Mesendoderm (in vitro differentiated cells): ENCODE measurements around the gene COL13A1.
A peak's percentile ranks its signal among the peaks of the same experiment; 100 is the strongest.

Experiments used
- DNase-seq: peaks from one replicate; pipeline ENCODE4 v3.0.0; 2013
- H2AK5ac ChIP-seq: 2 replicates; pipeline ENCODE4 v1.6.1; 2013; ENCODE audit warnings: low read length, inconsistent platforms
- H2BK120ac ChIP-seq: 2 replicates; pipeline ENCODE4 v1.6.1; 2013; ENCODE audit warnings: low read depth, mild to moderate bottlenecking, low read length, moderate library complexity, mixed read lengths
- H2BK15ac ChIP-seq: replicated peaks from 2 replicates; pipeline ENCODE4 v1.6.1; 2013; ENCODE audit warnings: low read depth, mild to moderate bottlenecking, moderate library complexity
- H2BK5ac ChIP-seq: 2 replicates; pipeline ENCODE4 v1.6.1; 2013; ENCODE audit warnings: low read length, inconsistent platforms
- H3K18ac ChIP-seq: 2 replicates; pipeline ENCODE4 v1.6.1; 2013; ENCODE audit warnings: mild to moderate bottlenecking, low read length, mixed read lengths
- H3K23ac ChIP-seq: one replicate; pipeline ENCODE4 v1.6.1; 2013; ENCODE audit warnings: low read length
- H3K27ac ChIP-seq: 2 replicates; pipeline ENCODE4 v1.5.1; 2013; ENCODE audit warnings: low read depth, mild to moderate bottlenecking, inconsistent platforms, low read length, moderate library complexity
- H3K27me3 ChIP-seq: 2 replicates; pipeline ENCODE4 v1.6.1; 2013; ENCODE audit warnings: low read length, control low read depth, mild to moderate bottlenecking, inconsistent platforms; ENCODE audit not compliant: insufficient read depth, poor library complexity
- H3K36me3 ChIP-seq: 2 replicates; pipeline ENCODE4 v1.6.1; 2013; ENCODE audit warnings: low read length, inconsistent platforms; ENCODE audit not compliant: control insufficient read depth, insufficient read depth
- H3K4ac ChIP-seq: one replicate; pipeline ENCODE4 v1.6.1; 2013; ENCODE audit warnings: low read depth, mild to moderate bottlenecking, low read length, moderate library complexity
- H3K4me1 ChIP-seq: 2 replicates; pipeline ENCODE4 v1.6.1; 2013; ENCODE audit warnings: low read depth, low read length, inconsistent platforms; ENCODE audit not compliant: control insufficient read depth
- H3K4me2 ChIP-seq: 2 replicates; pipeline ENCODE4 v1.6.1; 2013; ENCODE audit warnings: low read length
- H3K4me3 ChIP-seq: 2 replicates; pipeline ENCODE4 v1.5.1; 2013; ENCODE audit warnings: mild to moderate bottlenecking, low read length
- H3K56ac ChIP-seq: one replicate; pipeline ENCODE4 v1.6.1; 2013; ENCODE audit warnings: low read length
- H3K79me1 ChIP-seq: 2 replicates; pipeline ENCODE4 v1.6.1; 2013; ENCODE audit warnings: low read length, inconsistent platforms
- H3K79me2 ChIP-seq: 2 replicates; pipeline ENCODE4 v1.6.1; 2013; ENCODE audit warnings: mild to moderate bottlenecking, low read length; ENCODE audit not compliant: control insufficient read depth, insufficient read depth
- H3K9ac ChIP-seq: 2 replicates; pipeline ENCODE4 v1.6.1; 2013; ENCODE audit warnings: low read length, inconsistent platforms
- H4K5ac ChIP-seq: one replicate; pipeline ENCODE4 v1.6.1; 2013; ENCODE audit warnings: low read length
- H4K8ac ChIP-seq: one replicate; pipeline ENCODE4 v1.6.1; 2013; ENCODE audit warnings: low read depth, mild to moderate bottlenecking, control low read depth, low read length, moderate library complexity
- WGBS: extraction: QIAGEN DNeasy Blood & Tissue Kit; methylation state at CpG from one replicate; pipeline ENCODE4 v1.1.7; 2013; ENCODE audit warnings: low lambda C conversion rate, missing lambda C conversion rate; ENCODE audit not compliant: insufficient coverage; ENCODE audit errors: extremely low coverage; 5-methylcytosine and 5-hydroxymethylcytosine counted together

The COL13A1 gene

GRCh38 chr10:69825604-69826003 is 23.9 kb downstream of the COL13A1 start:
- WGBS = no CpG with 5 or more reads among the region's 6 CpGs
- H3K56ac ChIP-seq = no peak overlapping the region
- H3K23ac ChIP-seq = no peak overlapping the region
- H2BK120ac ChIP-seq = no peak overlapping the region
- DNase-seq = no peak
- H3K18ac ChIP-seq = no peak overlapping the region
- H2BK5ac ChIP-seq = no peak overlapping the region
- H3K4ac ChIP-seq = no peak overlapping the region
- no peak overlapping the region for H3K9ac ChIP-seq
- no peaks in the 10 kb centered on the region for H3K4me1 ChIP-seq
- peaks cover 10% of the 10 kb centered on the region for H3K36me3 ChIP-seq
- no peaks in the 10 kb centered on the region for H3K27me3 ChIP-seq
- H4K8ac ChIP-seq = no peak overlapping the region
- no peak overlapping the region for H3K4me3 ChIP-seq
- H2BK15ac ChIP-seq = no peak overlapping the region
- H3K79me1 ChIP-seq = peaks cover 26% of the 10 kb centered on the region
- H4K5ac ChIP-seq = no peak overlapping the region
- H3K27ac ChIP-seq = no peak overlapping the region
- H3K79me2 ChIP-seq = peaks cover 5% of the 10 kb centered on the region
- H3K4me2 ChIP-seq = no peak overlapping the region
- no peak overlapping the region for H2AK5ac ChIP-seq

DNA sequence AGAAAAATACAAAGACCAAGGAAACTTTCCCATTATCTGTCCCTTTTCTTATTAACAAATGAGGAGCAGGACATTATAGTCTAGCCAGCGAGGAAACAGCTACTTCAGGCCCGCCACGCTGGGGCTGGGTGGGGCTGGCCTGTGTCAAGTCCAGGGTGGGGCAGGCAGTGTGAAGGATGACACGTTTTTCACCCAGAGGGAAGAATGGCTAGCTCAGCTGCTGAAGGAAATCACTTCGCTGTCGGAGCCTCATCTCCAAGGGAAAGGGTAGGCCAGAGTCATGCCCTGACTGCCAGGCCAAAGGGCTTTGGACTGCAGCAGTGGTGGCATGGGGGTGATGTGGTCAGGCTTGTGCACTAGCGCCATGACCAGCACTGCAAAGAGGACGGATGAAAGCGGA is 24.4 kb downstream of the COL13A1 start:
- no peak overlapping the region for H2BK120ac ChIP-seq
- no peak overlapping the region for H3K4ac ChIP-seq
- H3K4me2 ChIP-seq = no peak overlapping the region
- H3K9ac ChIP-seq = no peak overlapping the region
- no peak overlapping the region for H2BK5ac ChIP-seq
- H3K56ac ChIP-seq = no peak overlapping the region
- H3K27me3 ChIP-seq = no peaks in the 10 kb centered on the region
- peaks cover 2% of the 10 kb centered on the region for H3K79me2 ChIP-seq
- H3K18ac ChIP-seq = no peak overlapping the region
- WGBS = no CpG with 5 or more reads among the region's 9 CpGs
- H4K8ac ChIP-seq = no peak overlapping the region
- peaks cover 10% of the 10 kb centered on the region for H3K36me3 ChIP-seq
- no peak overlapping the region for H3K4me3 ChIP-seq
- DNase-seq = no peak
- H3K79me1 ChIP-seq = peaks cover 23% of the 10 kb centered on the region
- no peak overlapping the region for H2AK5ac ChIP-seq
- no peaks in the 10 kb centered on the region for H3K4me1 ChIP-seq
- H3K27ac ChIP-seq = no peak overlapping the region
- no peak overlapping the region for H2BK15ac ChIP-seq
- no peak overlapping the region for H3K23ac ChIP-seq
- H4K5ac ChIP-seq = no peak overlapping the region

DNA sequence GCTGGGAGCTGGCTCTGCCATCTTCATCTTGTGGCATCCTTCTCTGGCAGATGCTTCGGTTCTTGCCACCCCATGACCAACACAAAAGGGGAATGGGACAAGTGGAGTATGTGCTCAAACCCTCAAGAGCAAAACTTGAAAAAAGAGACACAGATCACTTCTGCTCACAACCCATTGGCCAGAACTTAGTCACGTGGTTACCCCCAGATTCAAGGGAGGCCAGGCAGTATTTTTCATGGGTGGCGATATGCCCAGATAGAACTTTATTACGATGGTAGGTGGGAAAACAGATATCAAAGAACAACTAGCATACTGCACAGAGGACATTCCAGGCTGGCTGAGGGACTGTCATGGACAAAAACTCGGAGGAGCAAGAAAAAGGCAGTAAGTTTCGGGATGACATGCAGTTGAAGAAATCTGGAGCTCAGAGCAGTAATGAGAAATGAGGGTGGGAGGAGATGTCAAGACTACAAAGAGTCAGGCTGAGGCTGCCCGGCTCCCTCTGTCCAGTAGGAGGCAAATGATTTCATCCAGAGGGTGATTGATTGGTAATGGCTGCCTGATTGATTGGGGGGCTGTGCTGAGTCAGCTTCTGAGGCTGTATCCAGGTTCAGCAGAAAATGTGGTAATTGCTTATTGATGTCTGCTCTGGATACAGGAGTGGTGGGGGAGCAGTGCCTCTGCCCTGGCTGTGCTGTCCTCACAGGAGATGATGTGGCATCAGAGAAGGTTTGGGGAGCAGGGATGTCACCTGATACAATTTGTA is 25.3 kb downstream of the COL13A1 start:
- no peak overlapping the region for H3K4me2 ChIP-seq
- H3K4me3 ChIP-seq = no peak overlapping the region
- peaks cover 10% of the 10 kb centered on the region for H3K36me3 ChIP-seq
- H3K4ac ChIP-seq = no peak overlapping the region
- H3K56ac ChIP-seq = peak overlapping the region; percentile 18
- H2BK5ac ChIP-seq = no peak overlapping the region
- peaks cover 2% of the 10 kb centered on the region for H3K79me2 ChIP-seq
- H4K8ac ChIP-seq = no peak overlapping the region
- H3K27me3 ChIP-seq = no peaks in the 10 kb centered on the region
- no peak overlapping the region for H2BK15ac ChIP-seq
- no peak overlapping the region for H2AK5ac ChIP-seq
- peaks cover 17% of the 10 kb centered on the region for H3K79me1 ChIP-seq
- no peak overlapping the region for H4K5ac ChIP-seq
- no peak overlapping the region for H3K18ac ChIP-seq
- WGBS = no CpG with 5 or more reads among the region's 7 CpGs
- no peaks in the 10 kb centered on the region for H3K4me1 ChIP-seq
- no peak overlapping the region for H3K27ac ChIP-seq
- H3K23ac ChIP-seq = no peak overlapping the region
- DNase-seq = no peak
- no peak overlapping the region for H3K9ac ChIP-seq
- H2BK120ac ChIP-seq = no peak overlapping the region

DNA sequence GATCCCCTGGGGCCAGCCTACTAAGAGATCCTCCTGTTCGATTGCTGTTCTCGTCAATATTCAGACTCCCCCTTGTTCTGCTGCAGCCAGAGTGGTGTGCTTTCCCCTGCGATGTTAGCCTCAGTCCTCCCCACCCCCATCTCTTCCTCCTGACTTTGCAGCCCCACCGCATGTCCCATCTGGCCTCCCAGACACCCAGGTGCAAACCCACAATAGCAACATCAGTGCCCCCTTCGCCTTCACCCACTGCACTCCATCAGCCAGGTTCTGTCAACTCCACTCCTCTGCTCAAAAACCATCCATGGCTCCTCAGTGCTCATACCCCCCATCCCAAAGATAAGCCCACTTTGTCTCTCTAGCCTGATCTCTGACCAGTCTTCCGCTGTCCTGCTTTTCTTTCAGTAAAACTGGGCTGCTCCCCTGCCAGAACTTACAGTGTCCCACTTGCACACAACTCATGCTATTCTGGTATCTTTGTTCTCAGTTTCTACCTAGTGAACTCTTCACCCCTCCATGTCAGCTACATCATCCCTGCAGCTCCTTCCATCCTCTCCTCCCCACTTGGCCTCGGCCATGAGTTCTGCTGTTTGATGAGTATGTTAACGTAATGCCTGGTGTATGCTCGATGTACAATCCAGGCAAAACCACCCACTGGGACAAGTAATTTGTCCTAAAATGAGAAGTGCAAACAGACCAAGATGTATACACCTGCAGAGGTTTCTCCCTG is 26.6 kb downstream of the COL13A1 start:
- no peak overlapping the region for H3K4ac ChIP-seq
- no peaks in the 10 kb centered on the region for H3K27me3 ChIP-seq
- H3K9ac ChIP-seq = no peak overlapping the region
- peaks cover 13% of the 10 kb centered on the region for H3K79me1 ChIP-seq
- no peak for DNase-seq
- no peak overlapping the region for H3K4me3 ChIP-seq
- H3K23ac ChIP-seq = no peak overlapping the region
- no peak overlapping the region for H4K8ac ChIP-seq
- no peak overlapping the region for H3K4me2 ChIP-seq
- no peak overlapping the region for H3K27ac ChIP-seq
- peaks cover 9% of the 10 kb centered on the region for H3K36me3 ChIP-seq
- no peak overlapping the region for H2BK5ac ChIP-seq
- no peak overlapping the region for H4K5ac ChIP-seq
- H3K18ac ChIP-seq = no peak overlapping the region
- no peaks in the 10 kb centered on the region for H3K4me1 ChIP-seq
- H2AK5ac ChIP-seq = no peak overlapping the region
- H2BK15ac ChIP-seq = no peak overlapping the region
- no peak overlapping the region for H3K56ac ChIP-seq
- H3K79me2 ChIP-seq = peaks cover 2% of the 10 kb centered on the region
- WGBS = no CpG with 5 or more reads among the region's 9 CpGs
- H2BK120ac ChIP-seq = no peak overlapping the region

- Histone ChIP-seq H4K5ac (no peak overlapping the region), H3K23ac (no peak overlapping the region), H3K4ac (no peak overlapping the region), H3K4me2 (no peak overlapping the region), H2BK120ac (no peak overlapping the region), H3K56ac (peak overlapping the region; percentile 5), H2AK5ac (no peak overlapping the region), H3K18ac (no peak overlapping the region), H3K9ac (no peak overlapping the region), H2BK15ac (no peak overlapping the region), H3K36me3 (peaks cover 7% of the 10 kb centered on the region), H3K79me1 (peaks cover 7% of the 10 kb centered on the region), H3K79me2 (peaks cover 2% of the 10 kb centered on the region), H3K4me3 (no peak overlapping the region), H3K27me3 (no peaks in the 10 kb centered on the region), H4K8ac (no peak overlapping the region), H2BK5ac (no peak overlapping the region), H3K4me1 (no peaks in the 10 kb centered on the region), H3K27ac (no peak overlapping the region)
- DNase-seq = no peak
- WGBS = no CpG with 5 or more reads among the region's 8 CpGs
Measured at GRCh38 chr10:69829775-69830174, 28.1 kb downstream of the COL13A1 start.
